Stimulated activated CD8-positive, alpha-beta memory T cell treated with anti-CD3 and anti-CD28 coated beads, Interleukin-7, amount 100 ng/mL, for 24 hours (primary cell): ENCODE results near the gene RGS7.
"Not testable (repeated sequence)": the region's sequence is repeated elsewhere in the genome, so short reads cannot be mapped to it uniquely, and the experiment has no call there.

ENCODE experiments used
- DNase-seq: peaks from one replicate; pipeline ENCODE4 v3.0.0-alpha.2; 2020; ENCODE audit warnings: low read depth

RGS7 gene

DNA sequence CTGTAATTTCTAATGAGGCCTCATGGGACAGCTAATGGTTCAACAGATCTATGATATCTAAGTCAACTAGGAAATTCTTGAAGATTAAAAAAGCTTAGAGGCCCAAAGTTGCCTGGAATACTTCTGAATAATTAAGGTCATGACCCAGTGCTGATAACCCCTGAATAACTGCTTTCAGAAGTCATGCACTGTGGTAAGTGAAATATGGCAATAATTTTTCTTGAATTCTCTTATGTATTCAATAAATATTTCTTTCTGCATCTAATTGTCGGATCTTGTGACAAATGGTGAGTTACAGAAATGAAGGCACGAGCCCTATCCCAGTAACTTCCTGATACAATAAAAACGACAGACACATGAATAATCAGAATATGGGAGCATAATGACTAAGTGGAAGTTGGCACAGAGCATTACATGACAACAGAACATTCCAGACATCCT lies 525.8 kb downstream of the RGS7 start:
- DNase-seq, result no peak

DNA sequence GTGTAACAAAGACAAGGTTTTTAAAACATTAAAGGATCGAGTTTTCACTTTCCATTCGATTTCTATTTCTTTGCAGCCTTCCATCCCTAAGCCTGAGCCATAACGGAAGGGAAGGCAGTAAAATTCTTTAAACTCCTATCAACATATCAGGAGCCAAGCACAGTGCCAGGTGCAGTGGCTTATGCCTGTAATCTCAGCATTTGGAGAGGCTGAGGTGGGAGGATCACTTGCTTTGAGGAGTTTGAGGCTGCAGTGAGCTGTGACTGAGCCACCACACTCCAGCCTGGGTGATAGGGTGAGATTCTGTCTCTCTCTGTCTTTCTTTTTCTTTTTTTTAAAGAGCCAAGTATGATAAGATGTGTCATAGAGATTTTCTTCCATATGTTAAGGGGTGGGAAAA lies 527.5 kb downstream of the RGS7 start:
- no peak for DNase-seq

DNA sequence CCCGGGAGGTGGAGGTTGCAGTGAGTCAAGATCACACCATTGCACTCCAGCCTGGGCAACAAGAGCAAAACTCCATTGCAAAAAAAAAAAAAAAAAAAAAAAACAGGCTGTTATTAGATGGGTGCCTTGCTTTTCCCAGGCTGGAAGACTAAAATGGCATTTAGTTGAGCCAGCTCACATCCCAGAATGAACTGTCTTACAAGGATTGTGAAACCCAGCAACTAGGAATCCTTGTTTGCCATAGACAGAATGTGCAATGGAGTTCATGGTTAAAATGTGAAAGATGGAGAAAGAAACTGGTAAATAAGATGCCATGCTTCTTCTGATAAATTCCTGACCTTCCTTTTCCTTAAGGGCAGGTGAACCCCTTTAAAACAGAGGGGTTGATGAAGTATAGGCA lies 529.2 kb downstream of the RGS7 start:
- no peak for DNase-seq

DNA sequence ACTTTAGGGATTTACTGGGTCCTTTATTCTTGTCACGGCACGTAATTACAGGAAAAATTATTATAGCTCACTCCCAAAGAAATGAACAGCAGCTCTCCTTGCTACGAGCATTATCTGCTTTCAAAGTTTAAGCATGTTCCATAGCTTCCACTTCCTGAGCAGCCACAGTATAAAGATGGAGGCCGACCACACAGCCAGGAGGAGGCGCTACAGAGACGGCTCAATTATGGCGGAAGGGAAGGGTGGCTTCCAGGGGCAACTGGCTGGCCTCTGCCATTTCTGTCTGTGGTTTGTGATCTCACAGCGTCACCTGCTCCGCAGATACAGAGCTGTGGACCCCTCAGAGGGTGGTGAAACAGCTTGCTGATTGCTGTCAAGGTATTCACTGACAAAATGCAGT lies 532.8 kb downstream of the RGS7 start:
- DNase-seq, result no peak

DNA sequence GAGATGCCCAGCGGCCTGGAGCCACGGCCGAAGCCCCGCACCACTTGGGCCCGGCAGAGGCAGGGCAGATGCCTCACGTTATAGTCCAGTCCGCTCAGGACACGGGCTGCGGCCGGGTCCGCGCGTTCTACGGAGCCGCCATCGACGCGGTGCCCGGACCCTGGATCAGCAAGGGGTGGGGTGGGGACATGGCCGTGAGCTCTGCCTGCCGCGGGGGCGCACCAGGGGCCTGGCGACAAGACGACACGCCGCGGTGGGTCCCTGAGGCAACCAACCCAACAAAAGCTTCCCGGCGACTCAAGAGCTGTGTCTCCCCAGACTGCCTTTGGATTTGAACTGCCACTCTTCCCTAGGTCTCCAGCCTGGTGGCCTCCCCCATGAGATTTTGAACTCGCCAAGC lies 533.6 kb downstream of the RGS7 start:
- no peak for DNase-seq

DNA sequence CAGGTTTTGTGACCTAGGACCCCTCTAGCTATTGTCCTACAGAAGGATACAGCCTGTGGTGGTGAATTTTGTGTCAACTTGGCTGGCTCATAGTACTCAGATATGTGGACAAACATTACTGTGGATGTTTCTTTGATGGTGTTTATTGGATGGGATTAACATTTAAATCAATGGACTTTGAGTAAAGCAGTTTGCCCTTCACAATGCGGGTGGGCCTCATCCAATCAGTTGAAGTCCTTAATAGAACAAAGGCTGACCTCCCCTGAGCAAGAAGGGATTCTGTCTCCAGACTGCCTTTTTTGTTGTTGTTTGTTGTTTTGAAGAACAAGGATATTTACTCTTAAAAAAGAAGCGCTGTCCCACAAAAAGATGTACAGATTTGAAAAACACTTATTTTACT lies 535.1 kb downstream of the RGS7 start:
- no peak for DNase-seq

DNA sequence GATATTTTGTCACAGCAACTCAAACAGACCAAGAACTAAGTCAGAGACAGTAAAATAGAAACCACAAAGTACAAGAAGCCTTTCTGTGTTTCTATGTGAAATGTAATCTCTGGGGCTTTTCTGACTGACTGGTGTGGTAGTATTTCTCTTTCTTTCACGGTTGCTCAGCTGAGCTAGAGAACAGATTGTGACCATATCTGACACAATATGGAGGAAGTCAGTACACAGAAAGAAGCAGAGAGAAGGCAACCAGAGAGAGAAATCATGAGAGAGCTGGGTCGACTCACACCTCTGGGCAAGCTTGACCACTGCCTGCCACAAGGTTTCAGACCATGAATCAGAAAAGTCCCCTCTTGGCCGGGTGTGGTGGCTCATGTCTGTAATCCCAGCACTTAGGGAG lies 536.2 kb downstream of the RGS7 start:
- DNase-seq, result no peak

DNA sequence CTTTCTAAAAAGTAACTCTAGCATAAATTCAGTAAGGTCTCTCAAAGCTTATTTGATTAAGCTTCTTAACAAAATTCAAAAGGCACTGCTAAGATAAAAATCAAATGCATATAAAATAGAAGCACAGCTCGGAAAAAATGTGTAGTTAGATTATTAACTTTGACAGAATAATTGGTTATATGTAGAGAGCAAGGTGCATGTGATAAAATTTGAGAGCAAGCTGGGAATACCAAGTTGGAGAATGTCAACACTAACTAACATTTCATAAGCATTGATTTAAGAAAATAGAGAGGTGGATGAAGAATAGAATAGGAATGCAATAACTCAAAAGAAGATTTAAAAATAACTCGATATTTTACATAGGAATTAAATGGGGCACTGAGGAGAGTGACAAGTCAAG lies 540.5 kb downstream of the RGS7 start:
- DNase-seq, result no peak

DNA sequence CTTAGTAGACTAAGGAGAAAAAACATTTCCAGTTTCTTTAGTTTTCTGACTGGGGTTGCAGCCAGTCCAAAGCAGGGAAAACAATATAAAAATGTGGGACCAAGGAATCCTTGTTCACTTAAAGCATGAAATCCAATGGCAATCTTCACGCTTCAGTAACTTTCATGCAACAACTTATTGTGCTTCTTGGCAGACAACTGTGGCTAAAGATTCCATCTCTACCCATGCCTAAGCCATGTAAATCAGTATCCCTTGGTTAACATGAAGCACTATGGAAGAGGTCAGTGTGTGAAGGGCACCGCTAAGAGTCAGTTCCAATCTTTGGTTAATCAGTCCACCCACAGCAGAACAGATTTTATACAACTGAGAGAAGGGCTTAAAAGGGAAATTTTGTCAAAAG lies 543.3 kb downstream of the RGS7 start:
- no peak for DNase-seq

DNA sequence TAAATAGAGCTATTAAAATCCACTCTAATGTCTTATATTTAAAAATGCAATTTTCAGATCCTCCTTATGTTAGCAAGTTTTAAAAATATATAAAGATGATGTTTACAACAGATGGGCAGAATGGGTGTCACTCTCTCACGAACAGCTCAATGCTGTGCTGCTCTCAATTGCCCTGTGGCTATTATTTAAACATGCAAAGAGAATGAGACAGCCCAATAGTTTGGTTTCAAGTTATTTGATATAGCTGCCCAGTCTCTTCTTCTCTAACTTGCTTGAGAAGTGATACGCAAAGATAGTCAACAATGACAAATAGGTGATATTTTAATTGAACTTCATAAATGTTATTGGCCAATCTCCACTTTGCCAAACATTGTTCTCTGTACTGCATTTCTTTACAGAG lies 545.7 kb downstream of the RGS7 start:
- DNase-seq, result no peak

DNA sequence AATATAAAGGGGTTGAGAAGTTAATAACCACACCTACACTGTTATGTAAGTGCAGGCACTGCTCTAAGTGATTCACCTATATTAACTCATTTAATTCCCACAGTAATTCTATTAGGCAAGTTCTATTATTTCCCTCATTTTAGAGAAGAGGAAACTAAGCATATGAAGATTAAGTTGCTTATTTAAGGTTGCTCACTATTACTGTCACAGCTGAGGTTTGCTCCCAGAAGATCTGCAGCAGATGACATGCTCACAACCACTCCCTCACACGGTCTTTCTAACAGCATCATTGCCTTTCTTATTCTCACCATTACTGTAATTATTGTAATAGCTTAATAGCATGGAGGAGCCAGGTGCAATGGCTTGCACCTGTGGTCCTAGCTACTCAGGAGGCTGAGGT lies 548.6 kb downstream of the RGS7 start:
- DNase-seq, result no peak

DNA sequence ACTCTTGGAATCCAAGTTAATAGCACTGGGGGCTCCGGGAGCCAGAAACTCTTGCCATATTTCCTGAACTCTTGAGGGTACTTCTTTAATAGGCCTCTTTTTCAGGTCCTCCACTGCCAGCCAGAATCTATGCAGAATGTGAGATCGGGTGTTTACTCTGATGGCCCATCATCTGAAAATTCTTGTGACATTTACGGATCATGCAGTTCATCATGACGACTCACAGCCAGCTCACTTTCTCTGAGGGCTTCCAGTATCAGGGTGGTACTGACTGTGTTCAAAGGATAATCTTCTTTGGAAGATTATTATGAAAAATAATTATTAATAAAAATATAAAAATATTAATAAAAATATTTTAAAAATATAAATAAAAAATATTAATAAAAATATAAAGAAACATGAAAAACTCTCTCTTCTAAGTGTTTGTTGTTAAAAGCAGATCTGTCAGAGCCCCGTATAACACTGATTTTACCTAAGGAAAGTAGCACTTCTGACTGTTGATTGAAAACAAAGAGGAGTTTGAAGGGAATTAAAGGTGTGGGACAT lies 550.7 kb downstream of the RGS7 start:
- no peak for DNase-seq

DNA sequence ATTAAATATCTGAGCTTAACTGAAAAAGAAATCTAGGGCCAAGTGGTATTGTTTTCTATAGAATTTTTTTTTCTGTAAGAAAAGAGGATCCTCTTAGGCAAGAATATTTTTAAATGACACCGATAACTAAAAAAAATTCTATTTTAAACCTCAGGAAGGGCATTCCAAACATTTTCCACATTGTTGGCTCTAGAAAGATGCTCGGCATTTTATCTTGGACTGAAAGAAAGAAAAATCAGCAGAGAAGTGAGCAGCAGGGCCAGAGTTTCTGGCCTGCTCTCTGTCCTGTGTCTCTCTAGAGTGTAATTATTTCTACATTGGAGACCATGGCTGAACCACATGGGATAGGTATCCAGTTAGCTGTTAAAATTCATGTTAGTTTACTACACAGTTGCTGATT lies 552.5 kb downstream of the RGS7 start:
- no peak for DNase-seq

DNA sequence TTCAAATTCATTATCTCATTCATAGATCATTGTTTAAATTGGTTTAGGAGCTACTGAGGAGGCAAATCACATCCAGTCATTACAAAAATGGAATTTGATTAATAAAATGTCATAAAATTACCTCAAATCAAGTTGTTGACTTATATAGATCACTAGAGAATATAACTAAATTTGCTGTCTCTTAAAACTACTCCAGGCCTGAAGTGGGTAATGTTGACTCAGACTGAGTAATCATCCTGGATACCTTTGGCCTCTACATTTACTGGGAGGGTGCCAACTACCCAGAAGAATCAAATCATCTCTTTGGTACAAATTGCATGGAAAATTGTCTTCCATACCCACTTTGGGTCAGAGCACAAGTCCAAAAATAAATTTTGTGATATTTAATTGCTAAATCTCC lies 553.9 kb downstream of the RGS7 start:
- DNase-seq, result no peak

DNA sequence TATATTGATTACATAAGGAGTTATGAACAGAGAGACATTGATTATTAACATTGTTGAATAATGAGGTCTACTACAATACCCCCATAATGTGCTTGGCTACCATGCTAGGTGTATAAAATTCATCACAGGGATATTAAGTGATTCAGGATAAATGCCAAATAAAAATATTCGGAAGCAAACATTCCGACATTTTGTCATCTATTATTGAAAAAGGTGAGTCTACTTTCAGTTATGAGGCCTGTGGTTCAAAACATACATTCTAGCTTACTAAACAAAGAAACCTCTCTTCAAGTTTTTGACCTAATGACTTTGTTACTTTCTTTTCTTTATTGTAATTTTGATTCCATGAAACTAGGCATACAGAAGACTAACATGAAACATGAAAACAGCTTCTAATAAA lies 554.7 kb downstream of the RGS7 start:
- DNase-seq, result no peak

DNA sequence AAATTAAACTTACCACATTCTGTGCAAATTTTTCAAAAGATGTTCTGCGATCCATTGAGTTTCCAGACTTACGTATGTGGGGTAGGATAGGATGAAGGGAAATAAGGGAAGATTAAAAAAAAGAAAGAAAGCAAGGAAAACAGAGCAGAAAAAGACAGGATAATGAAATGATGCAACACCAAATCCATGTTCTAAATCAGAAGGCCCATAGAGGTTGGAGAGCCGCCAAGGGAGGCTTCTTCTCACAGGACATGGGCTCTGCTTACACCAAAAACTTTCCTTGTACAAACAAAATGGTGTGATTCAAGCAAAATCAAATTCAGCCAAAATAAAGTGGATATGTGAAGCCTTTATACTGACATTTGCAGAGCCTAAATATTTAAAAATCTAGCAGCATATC lies 555.6 kb downstream of the RGS7 start:
- no peak for DNase-seq

DNA sequence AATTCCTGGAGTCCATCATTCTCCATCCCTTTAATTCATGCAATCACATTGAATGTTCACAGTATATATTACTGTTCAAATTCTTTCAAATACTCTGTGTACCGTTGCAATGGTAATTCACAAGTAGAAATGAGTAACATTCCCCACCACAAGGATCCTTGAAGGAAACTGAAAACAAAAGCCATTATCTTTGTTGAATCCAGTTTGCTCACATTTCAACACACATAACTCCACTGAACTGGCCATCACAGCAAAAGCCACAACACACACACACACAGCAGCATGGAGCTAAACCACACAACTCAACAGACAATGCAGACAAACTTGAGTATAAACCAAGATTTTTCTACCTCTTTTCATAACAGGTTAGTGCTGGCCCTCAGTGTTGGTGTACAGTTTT lies 556.7 kb downstream of the RGS7 start:
- no peak for DNase-seq

DNA sequence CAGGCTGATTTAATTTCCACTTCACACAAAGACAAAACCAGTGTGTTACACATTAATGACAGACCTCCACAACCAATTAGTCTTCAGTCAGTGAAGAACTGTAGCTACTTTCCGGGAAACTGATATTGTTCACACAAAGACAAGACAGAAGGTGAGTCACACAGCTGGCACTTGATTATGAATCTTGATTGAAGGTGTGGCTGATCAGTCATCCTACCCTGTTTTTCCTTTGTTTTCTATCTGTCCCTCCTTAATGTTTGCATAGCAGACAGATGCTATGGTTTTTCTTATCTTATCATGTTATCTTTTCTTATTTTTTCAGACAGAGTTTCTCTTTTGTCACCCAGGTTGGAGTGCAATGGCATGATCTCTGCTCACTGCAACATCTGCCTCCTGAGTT lies 560.0 kb downstream of the RGS7 start:
- no peak for DNase-seq

DNA sequence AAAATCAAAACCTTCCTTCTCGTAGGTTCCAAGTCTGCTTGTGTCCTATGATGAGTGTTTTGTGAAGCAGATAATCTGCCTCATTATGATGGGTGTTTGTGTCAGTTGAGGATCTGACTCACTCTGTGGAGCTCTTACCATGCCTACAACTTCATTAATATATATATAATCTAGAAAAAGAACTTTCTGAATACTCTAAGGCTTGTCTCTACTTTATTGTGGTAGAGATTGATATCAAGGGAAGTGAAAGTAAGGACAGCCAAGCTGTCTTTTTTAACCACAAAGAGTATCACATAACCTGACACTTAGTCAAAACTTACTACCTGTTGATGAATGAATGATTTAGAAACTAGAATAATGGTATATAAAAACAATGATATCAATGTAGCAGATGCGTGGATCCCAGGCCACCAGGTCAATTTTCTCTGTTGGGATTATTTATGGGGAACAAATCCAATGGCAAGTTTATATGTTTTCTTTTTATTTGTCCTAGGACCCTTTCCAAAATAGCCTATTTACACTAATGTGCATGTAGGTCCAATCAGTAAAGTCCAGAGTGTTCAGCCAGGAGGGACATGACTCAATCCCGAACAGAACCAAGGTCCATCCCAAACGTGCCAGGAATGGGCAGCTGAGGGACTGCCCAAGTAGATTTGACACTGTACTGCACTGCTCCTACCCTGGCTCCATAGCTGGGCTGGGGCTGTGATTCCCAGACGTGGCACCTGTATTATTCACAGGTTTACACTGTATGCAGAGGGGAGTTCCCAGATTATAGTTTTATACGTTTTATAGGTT lies 562.8 kb downstream of the RGS7 start:
- no peak for DNase-seq

DNA sequence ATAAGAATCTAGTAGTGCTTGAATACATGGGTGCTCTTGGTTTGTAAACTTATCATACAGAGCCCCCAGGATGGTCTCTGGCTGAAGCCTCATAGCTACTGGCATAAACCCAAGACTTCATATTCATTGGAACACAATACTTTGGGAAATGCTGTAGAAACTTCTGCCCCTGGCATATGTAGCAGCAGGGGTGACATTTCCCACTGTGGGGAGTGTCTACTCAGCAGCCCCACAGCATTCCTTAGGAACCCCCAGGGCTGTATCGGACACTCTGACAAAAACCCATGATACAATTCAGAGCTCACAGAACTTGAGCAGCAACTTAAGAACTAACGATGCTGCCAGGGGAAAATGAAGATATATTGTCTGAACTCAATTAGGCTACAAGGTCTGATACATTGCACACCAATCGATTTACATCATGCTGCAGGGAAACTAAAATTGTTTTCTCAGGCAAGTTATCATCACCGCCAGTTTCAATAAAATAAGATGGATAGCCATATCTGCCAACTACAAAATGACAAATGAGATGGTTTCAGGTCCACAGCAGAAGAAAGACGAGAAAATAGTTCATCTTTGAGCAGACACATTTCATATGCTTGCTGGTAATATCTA lies 564.0 kb downstream of the RGS7 start:
- no peak for DNase-seq

DNA sequence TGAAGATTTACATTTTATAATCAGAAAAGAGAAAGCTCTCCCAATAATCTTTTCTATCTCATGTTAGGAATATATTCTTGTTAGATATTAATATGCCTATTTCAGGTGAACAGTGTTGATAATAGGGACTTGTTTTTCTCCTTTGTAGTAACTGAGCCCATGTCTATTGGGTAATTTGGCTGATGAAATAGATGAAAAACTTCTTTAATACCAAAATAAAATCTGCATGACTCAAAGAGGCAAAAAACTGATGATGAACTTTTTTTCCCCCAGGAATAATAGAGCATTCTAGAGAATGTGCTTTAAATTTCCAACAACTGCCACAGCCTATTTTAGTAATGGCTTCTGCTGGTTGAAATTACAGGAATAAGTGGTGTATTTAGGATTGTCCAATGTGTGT lies 566.1 kb downstream of the RGS7 start:
- no peak for DNase-seq

DNA sequence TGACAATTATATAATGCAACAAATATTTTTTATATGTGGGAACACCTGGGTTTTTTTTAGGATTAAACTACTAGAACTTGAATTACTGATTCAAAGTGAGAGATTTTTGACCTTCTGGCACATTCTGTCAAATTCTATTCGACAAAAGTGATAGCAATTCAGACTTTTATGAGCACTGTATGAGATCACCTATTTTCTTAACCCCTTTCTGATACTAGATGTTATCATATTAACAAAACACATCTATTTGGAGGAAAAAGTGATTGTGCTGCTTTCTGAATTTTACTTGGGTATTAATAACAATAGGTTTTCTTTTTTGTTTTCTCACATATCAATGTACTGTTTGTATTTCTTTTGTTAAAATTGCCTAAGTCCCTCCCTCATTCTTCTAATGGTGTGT lies 570.1 kb downstream of the RGS7 start:
- DNase-seq, result no peak

DNA sequence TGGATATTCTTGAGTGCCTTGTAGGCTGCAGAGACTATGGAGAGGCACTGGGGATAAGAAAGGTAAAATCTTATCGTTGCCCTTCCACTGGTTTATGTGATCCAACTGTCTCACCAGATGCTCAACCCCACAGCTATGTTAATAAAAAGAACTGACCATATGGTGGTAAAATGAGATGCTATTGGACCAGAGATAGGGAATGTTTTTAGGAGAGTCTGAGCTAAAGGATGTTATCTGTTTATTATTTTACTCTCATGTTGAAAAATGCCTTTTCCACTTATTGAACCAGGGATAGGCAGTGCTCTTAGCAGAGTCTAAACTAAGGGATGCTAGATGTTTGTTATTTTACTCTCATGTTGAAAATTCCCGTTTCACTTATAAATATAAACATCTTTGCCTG lies 572.2 kb downstream of the RGS7 start:
- DNase-seq, result no peak

DNA sequence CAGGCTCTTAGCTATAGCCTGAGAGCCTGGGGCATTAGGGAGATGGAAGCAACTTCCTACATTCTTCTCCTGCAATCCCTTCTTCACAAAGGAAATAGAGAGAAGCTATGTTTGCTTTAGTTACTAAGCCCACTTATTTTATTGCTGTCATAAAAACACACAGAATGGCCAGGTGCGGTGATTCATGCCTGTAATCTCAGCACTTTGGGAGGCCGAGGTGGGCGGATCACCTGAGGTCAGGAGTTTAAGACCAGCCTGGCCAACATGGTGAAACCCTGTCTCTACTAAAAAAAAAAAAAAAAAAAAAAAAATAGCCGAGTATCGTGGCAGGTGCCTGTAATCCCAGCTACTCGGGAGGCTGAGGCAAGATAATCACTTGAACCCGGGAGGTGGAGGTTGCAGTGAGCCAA lies 573.3 kb downstream of the RGS7 start:
- not testable (repeated sequence) for DNase-seq
